ENCODE results near the gene RAPGEF2.
"Not testable (repeated sequence)": the region's sequence is repeated elsewhere in the genome, so short reads cannot be mapped to it uniquely, and the experiment has no call there.

RAPGEF2 gene

DNA sequence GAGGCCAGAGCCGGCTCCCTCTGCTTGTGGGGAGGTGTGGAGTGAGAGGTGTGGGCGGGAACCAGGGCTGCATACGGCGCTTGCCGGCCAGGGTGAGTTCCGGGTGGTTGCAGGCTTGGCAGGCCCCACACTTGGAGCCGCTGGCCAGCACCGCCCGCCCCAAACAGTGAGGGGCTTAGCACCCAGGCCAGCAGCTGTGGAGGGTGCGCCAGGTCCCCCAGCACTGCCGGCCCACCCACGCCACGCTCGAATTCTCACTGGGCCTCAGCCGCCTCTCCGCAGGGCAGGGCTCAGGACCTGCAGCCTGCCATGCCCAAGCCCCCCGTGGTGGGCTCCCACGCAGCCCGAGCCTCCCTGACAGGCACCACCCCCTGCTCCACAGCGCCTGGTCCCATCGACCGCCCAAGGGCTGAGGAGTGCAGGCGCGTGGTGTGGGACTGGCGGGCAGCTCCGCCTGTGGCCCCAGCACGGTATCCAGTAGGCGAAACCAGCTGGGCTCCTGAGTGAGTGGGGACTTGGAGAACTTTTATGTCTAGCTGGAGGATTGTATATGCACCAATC, 275.3 kb downstream of the RAPGEF2 start:
- Histone ChIP-seq H3K4me1 (ENCODE audit: control insufficient read depth, insufficient read depth, low read length, poor library complexity, severe bottlenecking) (no peaks in the 10 kb centered on the region), H3K36me3 (ENCODE audit: control insufficient read depth, insufficient read depth, low read length) (no peaks in the 10 kb centered on the region), H3K27me3 (replicated peaks; ENCODE audit: control insufficient read depth, insufficient read depth, low read length, poor library complexity, severe bottlenecking) (no peaks in the 10 kb centered on the region), H3K9me3 (ENCODE audit: control insufficient read depth, low read length) (no peaks in the 10 kb centered on the region), H3K4me3 (ENCODE audit: insufficient read depth, low read depth, low read length, poor library complexity, severe bottlenecking) (no peak overlapping the region), H3K27ac (ENCODE audit: insufficient read depth, low read length, poor library complexity, severe bottlenecking) (no peak overlapping the region)
- no peak for DNase-seq

DNA sequence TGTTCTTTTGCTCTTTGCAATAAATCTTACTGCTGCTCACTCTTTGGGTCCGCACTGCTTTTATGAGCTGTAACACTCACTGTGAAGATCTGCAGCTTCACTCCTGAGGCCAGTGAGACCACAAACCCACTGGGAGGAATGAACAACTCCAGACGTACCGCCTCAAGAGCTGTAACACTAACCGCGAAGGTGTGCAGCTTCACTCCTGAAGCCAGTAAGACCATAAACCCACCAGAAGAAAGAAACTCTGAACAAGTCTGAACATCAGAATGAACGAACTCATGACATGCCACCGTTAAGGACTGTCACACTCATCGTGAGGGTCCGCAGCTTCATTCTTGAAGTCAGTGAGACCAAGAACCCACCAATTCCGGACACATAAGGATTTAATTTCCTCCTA, 276.2 kb downstream of the RAPGEF2 start:
- not testable (repeated sequence) for H3K27me3 ChIP-seq (replicated peaks; ENCODE audit: control insufficient read depth, insufficient read depth, low read length, poor library complexity, severe bottlenecking); H3K4me3 ChIP-seq (ENCODE audit: insufficient read depth, low read depth, low read length, poor library complexity, severe bottlenecking); H3K36me3 ChIP-seq (ENCODE audit: control insufficient read depth, insufficient read depth, low read length); H3K27ac ChIP-seq (ENCODE audit: insufficient read depth, low read length, poor library complexity, severe bottlenecking); H3K4me1 ChIP-seq (ENCODE audit: control insufficient read depth, insufficient read depth, low read length, poor library complexity, severe bottlenecking); H3K9me3 ChIP-seq (ENCODE audit: control insufficient read depth, low read length); DNase-seq

DNA sequence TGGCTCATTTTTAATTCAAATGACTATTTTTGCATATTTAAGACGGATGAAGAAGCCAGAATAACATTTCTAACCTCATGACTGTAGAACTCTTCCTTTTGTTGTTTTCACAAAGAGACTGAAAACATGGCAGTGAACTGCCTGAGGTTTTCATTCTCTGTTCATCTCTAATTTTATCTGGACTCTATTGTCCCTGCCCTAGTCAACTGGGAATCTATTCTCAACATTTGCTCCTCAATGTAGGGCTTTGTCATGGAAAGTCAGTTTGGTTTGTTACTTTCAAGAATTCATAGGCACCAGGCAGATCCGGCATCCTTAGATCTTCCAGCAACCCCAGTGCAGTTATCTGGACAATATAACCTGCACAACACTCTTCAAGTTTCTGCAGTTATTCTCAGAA, 277.0 kb downstream of the RAPGEF2 start:
- no peaks in the 10 kb centered on the region for H3K36me3 ChIP-seq (ENCODE audit: control insufficient read depth, insufficient read depth, low read length)
- H3K9me3 ChIP-seq (ENCODE audit: control insufficient read depth, low read length) = no peaks in the 10 kb centered on the region
- H3K27ac ChIP-seq (ENCODE audit: insufficient read depth, low read length, poor library complexity, severe bottlenecking) = no peak overlapping the region
- H3K4me1 ChIP-seq (ENCODE audit: control insufficient read depth, insufficient read depth, low read length, poor library complexity, severe bottlenecking) = no peaks in the 10 kb centered on the region
- H3K27me3 ChIP-seq (replicated peaks; ENCODE audit: control insufficient read depth, insufficient read depth, low read length, poor library complexity, severe bottlenecking) = no peaks in the 10 kb centered on the region
- DNase-seq = no peak
- no peak overlapping the region for H3K4me3 ChIP-seq (ENCODE audit: insufficient read depth, low read depth, low read length, poor library complexity, severe bottlenecking)

DNA sequence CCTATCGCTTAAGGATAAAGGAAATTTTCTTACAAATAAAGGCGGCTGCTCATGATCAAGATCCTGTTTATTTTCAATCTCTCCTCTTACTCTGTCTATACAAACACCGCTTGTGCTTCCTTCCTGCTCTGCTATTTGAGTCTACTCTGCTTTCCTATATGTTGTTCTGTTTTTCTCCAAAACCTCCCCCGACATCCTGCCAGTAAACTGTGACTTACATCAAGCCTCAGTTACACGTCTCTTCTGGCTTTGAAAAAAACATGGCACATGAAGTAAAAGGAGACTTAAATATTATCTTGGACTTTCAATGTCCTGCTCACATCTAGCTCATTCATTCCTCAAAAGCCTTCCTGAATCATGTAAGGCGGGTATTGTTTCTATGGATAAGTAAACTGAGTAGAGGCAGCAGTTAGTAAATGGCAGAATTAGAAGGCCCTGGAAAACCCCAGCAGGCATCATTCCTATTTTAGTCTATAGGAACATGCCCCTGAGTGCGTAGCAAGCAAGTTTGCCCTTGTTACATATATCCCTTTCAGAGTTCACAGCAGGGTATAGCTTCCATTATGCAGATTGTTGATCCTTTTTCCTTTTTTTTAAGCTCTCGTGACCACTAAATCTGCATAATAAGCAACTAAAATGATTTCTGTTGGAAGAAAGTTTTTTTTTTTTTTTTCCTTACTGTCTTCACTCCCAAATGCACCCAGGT, 280.1 kb downstream of the RAPGEF2 start:
- DNase-seq = no peak
- Histone ChIP-seq H3K36me3 (ENCODE audit: control insufficient read depth, insufficient read depth, low read length) (no peaks in the 10 kb centered on the region), H3K27ac (ENCODE audit: insufficient read depth, low read length, poor library complexity, severe bottlenecking) (no peak overlapping the region), H3K4me1 (ENCODE audit: control insufficient read depth, insufficient read depth, low read length, poor library complexity, severe bottlenecking) (no peaks in the 10 kb centered on the region), H3K9me3 (ENCODE audit: control insufficient read depth, low read length) (no peaks in the 10 kb centered on the region), H3K27me3 (replicated peaks; ENCODE audit: control insufficient read depth, insufficient read depth, low read length, poor library complexity, severe bottlenecking) (no peaks in the 10 kb centered on the region), H3K4me3 (ENCODE audit: insufficient read depth, low read depth, low read length, poor library complexity, severe bottlenecking) (no peak overlapping the region)

DNA sequence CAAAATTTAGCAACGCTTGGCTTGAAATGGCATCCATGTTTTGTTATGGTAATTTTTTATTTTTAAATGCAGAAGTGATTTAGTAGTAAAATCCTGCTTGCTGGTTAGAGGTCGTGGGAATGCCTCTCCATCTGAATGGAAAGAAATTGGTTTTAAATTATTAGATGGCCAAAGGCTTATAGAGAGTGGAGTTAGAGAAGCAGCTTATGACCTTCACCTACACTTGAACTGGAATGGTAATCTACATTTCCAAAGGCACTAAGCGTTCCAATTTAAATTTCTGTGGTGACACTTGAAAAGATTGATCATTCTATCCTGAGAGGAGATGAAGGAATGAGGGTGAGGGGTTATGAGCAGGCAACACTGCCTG, 280.7 kb downstream of the RAPGEF2 start:
- Histone ChIP-seq H3K27me3 (replicated peaks; ENCODE audit: control insufficient read depth, insufficient read depth, low read length, poor library complexity, severe bottlenecking) (no peaks in the 10 kb centered on the region), H3K4me1 (ENCODE audit: control insufficient read depth, insufficient read depth, low read length, poor library complexity, severe bottlenecking) (no peaks in the 10 kb centered on the region), H3K27ac (ENCODE audit: insufficient read depth, low read length, poor library complexity, severe bottlenecking) (no peak overlapping the region), H3K9me3 (ENCODE audit: control insufficient read depth, low read length) (no peaks in the 10 kb centered on the region), H3K36me3 (ENCODE audit: control insufficient read depth, insufficient read depth, low read length) (no peaks in the 10 kb centered on the region), H3K4me3 (ENCODE audit: insufficient read depth, low read depth, low read length, poor library complexity, severe bottlenecking) (no peak overlapping the region)
- DNase-seq = no peak

DNA sequence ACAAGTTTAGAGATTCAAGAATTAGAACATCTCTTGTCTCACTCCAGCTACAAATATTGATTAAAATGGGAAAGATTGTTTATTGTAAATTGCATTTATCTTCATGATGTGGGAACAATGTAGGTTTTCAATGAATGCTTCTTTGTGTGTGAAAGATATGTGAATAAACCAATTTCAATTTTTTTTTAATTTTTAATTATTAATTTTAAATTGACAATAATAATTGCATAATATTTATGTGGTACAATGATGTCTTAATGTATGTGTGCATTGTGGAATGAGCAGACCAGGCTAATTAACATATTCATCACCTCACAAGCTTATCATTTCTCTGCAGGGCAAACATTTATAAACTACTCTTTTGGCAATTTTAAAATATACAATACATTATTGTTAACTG, 281.1 kb downstream of the RAPGEF2 start:
- H3K4me3 ChIP-seq (ENCODE audit: insufficient read depth, low read depth, low read length, poor library complexity, severe bottlenecking) = no peak overlapping the region
- no peak overlapping the region for H3K27ac ChIP-seq (ENCODE audit: insufficient read depth, low read length, poor library complexity, severe bottlenecking)
- H3K27me3 ChIP-seq (replicated peaks; ENCODE audit: control insufficient read depth, insufficient read depth, low read length, poor library complexity, severe bottlenecking) = no peaks in the 10 kb centered on the region
- no peaks in the 10 kb centered on the region for H3K9me3 ChIP-seq (ENCODE audit: control insufficient read depth, low read length)
- H3K4me1 ChIP-seq (ENCODE audit: control insufficient read depth, insufficient read depth, low read length, poor library complexity, severe bottlenecking) = no peaks in the 10 kb centered on the region
- H3K36me3 ChIP-seq (ENCODE audit: control insufficient read depth, insufficient read depth, low read length) = no peaks in the 10 kb centered on the region
- DNase-seq = no peak

DNA sequence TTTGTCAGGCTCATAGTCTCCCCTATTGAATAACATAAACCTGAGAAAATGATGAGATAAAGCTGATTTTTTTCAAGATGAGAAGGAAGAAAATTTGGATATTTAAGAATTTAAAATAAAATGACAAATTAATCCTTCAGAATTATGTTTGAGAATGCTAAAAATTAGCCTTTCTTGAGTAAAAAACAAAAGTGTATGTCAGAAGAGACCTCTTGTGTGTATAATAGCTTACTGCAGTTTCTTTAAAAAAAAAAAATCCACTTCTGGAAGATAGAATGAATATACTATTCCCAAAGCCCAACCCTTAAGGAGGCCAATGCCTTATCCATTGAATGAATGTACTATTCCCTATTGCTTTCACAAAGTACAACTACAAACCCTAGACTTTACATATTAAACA, 281.8 kb downstream of the RAPGEF2 start:
- Histone ChIP-seq H3K27me3 (replicated peaks; ENCODE audit: control insufficient read depth, insufficient read depth, low read length, poor library complexity, severe bottlenecking) (no peaks in the 10 kb centered on the region), H3K27ac (ENCODE audit: insufficient read depth, low read length, poor library complexity, severe bottlenecking) (no peak overlapping the region), H3K4me3 (ENCODE audit: insufficient read depth, low read depth, low read length, poor library complexity, severe bottlenecking) (no peak overlapping the region), H3K36me3 (ENCODE audit: control insufficient read depth, insufficient read depth, low read length) (no peaks in the 10 kb centered on the region), H3K9me3 (ENCODE audit: control insufficient read depth, low read length) (no peaks in the 10 kb centered on the region), H3K4me1 (ENCODE audit: control insufficient read depth, insufficient read depth, low read length, poor library complexity, severe bottlenecking) (no peaks in the 10 kb centered on the region)
- DNase-seq = no peak

DNA sequence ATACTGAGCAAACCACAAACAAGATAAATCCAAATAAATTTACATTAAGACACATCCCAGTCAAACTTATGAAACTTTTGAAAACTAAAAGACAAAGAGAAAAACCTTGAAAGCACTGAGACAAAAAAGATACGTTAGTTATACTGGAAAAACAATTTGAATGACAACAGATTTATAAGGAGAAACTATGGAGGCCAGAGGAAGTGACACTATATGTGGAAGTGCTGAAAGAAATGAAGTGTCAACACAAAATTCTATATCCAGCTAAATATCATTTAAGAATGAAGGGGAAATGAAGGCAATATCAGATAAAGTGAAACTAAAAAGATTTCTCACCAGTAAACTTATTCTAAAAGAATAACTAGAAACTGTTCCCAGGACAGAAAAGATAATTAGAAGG, 283.7 kb downstream of the RAPGEF2 start:
- no peaks in the 10 kb centered on the region for H3K36me3 ChIP-seq (ENCODE audit: control insufficient read depth, insufficient read depth, low read length)
- H3K27ac ChIP-seq (ENCODE audit: insufficient read depth, low read length, poor library complexity, severe bottlenecking) = no peak overlapping the region
- H3K9me3 ChIP-seq (ENCODE audit: control insufficient read depth, low read length) = no peaks in the 10 kb centered on the region
- H3K4me1 ChIP-seq (ENCODE audit: control insufficient read depth, insufficient read depth, low read length, poor library complexity, severe bottlenecking) = no peaks in the 10 kb centered on the region
- no peak overlapping the region for H3K4me3 ChIP-seq (ENCODE audit: insufficient read depth, low read depth, low read length, poor library complexity, severe bottlenecking)
- DNase-seq = no peak
- H3K27me3 ChIP-seq (replicated peaks; ENCODE audit: control insufficient read depth, insufficient read depth, low read length, poor library complexity, severe bottlenecking) = no peaks in the 10 kb centered on the region

DNA sequence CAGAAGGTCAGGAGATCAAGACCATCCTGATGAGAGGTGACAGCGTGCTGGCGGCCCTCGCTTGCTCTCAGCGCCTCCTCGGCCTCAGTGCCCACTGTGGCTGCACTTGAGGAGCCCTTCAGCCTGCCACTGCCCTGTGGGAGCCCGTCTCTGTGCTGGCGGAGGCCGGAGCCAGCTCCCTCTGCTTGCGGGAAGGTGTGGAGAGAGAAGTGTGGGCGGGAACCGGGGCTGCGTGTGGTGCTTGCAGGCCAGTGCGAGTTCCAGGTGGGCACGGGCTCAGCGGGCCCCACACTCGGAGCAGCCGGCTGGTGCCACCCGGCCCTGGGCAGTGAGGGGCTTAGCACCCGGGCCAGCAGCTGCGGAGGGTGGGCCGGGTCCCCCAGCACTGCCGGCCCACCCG, 286.9 kb downstream of the RAPGEF2 start:
- Histone ChIP-seq H3K27me3 (replicated peaks; ENCODE audit: control insufficient read depth, insufficient read depth, low read length, poor library complexity, severe bottlenecking) (no peaks in the 10 kb centered on the region), H3K27ac (ENCODE audit: insufficient read depth, low read length, poor library complexity, severe bottlenecking) (no peak overlapping the region), H3K4me1 (ENCODE audit: control insufficient read depth, insufficient read depth, low read length, poor library complexity, severe bottlenecking) (no peaks in the 10 kb centered on the region), H3K9me3 (ENCODE audit: control insufficient read depth, low read length) (no peaks in the 10 kb centered on the region), H3K36me3 (ENCODE audit: control insufficient read depth, insufficient read depth, low read length) (no peaks in the 10 kb centered on the region), H3K4me3 (ENCODE audit: insufficient read depth, low read depth, low read length, poor library complexity, severe bottlenecking) (no peak overlapping the region)
- no peak for DNase-seq

DNA sequence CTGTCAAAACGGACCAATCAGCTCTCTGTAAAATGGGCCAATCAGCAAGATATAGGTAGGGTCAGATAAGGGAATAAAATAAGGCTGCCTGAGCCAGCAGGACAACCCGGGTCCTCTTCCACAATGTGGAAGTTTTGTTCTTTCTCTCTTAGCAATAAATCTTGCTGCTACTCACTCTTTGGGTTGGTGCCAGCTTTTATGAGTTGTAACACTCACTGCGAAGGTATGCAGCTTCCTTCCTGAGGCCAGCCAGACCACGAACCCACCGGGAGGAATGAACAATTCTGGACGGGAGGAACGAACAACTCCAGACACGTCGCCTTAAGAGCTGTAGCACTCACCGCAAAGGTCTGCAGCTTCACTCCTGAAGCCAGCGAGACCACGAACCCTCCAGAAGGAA, 287.8 kb downstream of the RAPGEF2 start:
- H3K36me3 ChIP-seq (ENCODE audit: control insufficient read depth, insufficient read depth, low read length) = no peaks in the 10 kb centered on the region
- no peak for DNase-seq
- no peak overlapping the region for H3K27ac ChIP-seq (ENCODE audit: insufficient read depth, low read length, poor library complexity, severe bottlenecking)
- H3K4me3 ChIP-seq (ENCODE audit: insufficient read depth, low read depth, low read length, poor library complexity, severe bottlenecking) = no peak overlapping the region
- H3K27me3 ChIP-seq (replicated peaks; ENCODE audit: control insufficient read depth, insufficient read depth, low read length, poor library complexity, severe bottlenecking) = no peaks in the 10 kb centered on the region
- H3K4me1 ChIP-seq (ENCODE audit: control insufficient read depth, insufficient read depth, low read length, poor library complexity, severe bottlenecking) = no peaks in the 10 kb centered on the region
- H3K9me3 ChIP-seq (ENCODE audit: control insufficient read depth, low read length) = no peaks in the 10 kb centered on the region
